ENCODE measurements around the gene ZNF689. TPM values are rescaled to one million over a fixed set of nuclear protein-coding genes. Genes with fewer than 3 reads are reported as not detected.

ZNF689 gene
- total and polyA plus RNA-seq, 7 donors = 3.6 to 10.3 (median 7.9) TPM

DNA sequence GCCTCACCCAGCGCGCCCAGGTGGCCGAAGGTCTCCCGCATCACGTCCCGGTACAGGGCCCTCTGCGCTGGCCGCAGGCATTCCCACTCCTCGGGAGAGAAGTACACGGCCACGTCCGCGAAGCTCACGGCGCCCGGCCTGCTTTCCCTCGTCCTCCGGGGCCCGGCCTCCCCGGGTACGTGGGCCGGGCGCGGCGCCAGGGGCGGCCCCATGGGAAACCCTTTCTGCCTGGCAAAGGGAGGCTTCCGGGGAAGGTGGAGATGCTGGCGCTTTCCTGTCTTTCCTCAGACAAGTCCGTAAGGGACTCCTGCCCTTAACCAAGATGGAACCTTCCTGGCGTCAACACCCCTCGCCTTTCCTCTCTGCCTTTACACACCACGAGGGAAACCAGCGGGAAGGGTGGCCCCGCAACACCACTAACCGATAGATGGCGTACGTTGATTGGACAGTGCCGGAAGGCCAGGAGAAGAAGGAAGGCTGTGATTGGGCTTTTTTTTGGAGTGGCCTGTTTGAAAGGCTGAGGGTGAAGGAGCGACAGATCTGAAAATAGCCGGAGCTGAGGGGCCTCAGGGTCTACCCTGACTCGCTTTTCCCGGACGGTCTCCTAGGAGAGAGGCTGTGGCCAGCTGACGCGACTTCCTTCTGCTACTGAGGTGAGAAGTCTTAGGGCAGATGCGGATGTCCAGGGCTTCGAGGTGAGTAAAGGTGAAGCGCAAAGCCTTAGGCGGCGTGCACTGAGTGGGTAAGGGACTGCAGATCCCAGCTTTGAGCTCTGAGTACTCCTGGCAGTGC is 24.6 kb downstream of the ZNF689 start, which contains the start of gene ZNF785:
TSS of gene ZNF785 (minus strand) at position 298 of the 792 bp plus-strand sequence. CDS start at position 212, 86 bp downstream.
- TF ChIP-seq, protein P1, sequence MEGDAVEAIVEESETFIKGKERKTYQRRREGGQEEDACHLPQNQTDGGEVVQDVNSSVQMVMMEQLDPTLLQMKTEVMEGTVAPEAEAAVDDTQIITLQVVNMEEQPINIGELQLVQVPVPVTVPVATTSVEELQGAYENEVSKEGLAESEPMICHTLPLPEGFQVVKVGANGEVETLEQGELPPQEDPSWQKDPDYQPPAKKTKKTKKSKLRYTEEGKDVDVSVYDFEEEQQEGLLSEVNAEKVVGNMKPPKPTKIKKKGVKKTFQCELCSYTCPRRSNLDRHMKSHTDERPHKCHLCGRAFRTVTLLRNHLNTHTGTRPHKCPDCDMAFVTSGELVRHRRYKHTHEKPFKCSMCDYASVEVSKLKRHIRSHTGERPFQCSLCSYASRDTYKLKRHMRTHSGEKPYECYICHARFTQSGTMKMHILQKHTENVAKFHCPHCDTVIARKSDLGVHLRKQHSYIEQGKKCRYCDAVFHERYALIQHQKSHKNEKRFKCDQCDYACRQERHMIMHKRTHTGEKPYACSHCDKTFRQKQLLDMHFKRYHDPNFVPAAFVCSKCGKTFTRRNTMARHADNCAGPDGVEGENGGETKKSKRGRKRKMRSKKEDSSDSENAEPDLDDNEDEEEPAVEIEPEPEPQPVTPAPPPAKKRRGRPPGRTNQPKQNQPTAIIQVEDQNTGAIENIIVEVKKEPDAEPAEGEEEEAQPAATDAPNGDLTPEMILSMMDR (IDR thresholded peaks at IDR 0.05) = no peak
- TF ChIP-seq POLR2AphosphoS5 (IDR thresholded peaks at IDR 0.05) = peak; percentile 53 to 80 (median 74)
- H3K36me3 ChIP-seq = peaks cover 7 to 33% (median 19%) of the 10 kb centered on the region in 4 donors
- peak within 1 kb of the TSS; percentile 59 to 88 (median 70) for H3K4me3 ChIP-seq
- H3K27ac ChIP-seq = peak within 1 kb of the TSS; percentile 91 to 94 (median 94)
- H3K4me1 ChIP-seq = peaks cover 0 to 29% (median 28%) of the 10 kb centered on the region in 4 donors
- WGBS, 2 donors = 1% methylated on average over 50 of the region's 50 CpGs
- no peaks in the 10 kb centered on the region for H3K27me3 ChIP-seq
- peak; percentile 99 for DNase-seq
- intact Hi-C loops (cut with DNase I) = loop anchor here (1.0 to 2.0 kb wide), 3 partner anchors 14 to 43 kb away; partner anchors contain the start of genes ZNF688 and ZNF764
- no peaks in the 10 kb centered on the region for H3K9me3 ChIP-seq

DNA sequence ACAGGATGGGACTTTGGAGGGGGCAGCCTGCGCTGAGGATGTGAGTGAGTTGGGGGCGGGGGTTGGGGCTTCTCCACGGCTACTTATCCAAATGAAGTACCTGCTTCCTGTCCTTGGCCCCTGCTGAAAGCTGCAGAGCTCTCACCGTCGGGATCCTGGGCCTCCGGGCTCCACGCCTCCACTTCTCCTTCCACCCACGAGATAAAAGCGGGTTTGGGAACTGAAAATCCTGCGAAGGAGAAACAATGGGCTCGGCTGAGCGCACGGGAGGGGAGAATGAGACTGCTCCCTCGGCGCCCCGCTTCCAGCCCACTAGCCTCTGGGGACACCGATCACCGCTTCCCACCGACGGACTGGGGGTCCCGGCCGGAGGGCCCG is 25.2 kb downstream of the ZNF689 start:
- H3K4me1 ChIP-seq = peaks cover 0 to 29% (median 28%) of the 10 kb centered on the region in 4 donors
- WGBS, 2 donors = 1 to 2% methylated on average over 23 of the region's 23 CpGs
- no peaks in the 10 kb centered on the region for H3K27me3 ChIP-seq
- intact Hi-C loops (cut with DNase I) = loop anchor here (1.0 to 2.0 kb wide), 3 partner anchors 14 to 44 kb away; partner anchors contain the start of genes ZNF688 and ZNF764
- peaks cover 7 to 33% (median 19%) of the 10 kb centered on the region in 4 donors for H3K36me3 ChIP-seq
- H3K4me3 ChIP-seq = peak overlapping the region; percentile 59 to 88 (median 70)
- peak overlapping the region; percentile 91 to 94 (median 94) for H3K27ac ChIP-seq
- TF ChIP-seq POLR2A (IDR thresholded peaks at IDR 0.05) = no peak
- TF ChIP-seq EP300 (IDR thresholded peaks at IDR 0.05) = no peak
- TF ChIP-seq, protein P1 (IDR thresholded peaks at IDR 0.05) = no peak
- TF ChIP-seq POLR2AphosphoS5 (IDR thresholded peaks at IDR 0.05) = no peak
- peak; percentile 66 for DNase-seq
- H3K9me3 ChIP-seq = no peaks in the 10 kb centered on the region

DNA sequence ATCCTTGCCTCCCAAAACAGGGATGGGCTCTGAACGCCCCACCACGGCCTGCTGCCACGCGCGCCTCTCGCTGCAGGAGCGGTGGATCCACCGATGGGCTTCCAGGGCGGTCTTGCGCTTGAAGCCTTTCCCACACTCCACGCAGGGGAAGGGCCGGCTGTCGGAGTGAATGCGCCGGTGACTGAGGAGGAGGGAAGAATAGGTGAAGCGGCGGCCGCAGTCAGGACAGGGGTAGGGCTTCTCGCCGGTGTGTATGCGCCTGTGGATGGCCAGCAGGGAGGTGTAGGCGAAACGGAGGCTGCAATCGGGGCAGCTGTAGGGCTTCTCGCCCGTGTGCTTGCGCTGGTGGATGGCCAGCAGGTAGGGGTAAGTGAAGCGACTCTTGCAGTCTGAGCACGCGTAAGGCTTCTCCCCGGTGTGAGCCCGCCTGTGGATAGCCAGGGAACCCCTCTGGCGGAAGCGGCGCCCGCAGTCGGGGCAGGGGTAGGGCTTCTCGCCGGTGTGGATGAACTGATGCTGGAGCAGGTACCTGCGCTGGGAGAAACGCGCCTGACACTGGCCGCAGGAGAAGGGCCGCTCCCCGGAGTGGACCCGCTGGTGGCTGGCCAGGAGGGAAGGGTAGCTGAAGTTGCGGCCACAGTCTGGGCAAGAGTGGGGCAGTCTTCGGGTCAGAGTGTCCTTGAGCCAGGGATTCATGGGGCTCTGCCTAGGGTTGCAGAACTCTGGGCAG is 27.4 kb downstream of the ZNF689 start:
- TF ChIP-seq, protein P1 (IDR thresholded peaks at IDR 0.05) = no peak
- TF ChIP-seq POLR2A (IDR thresholded peaks at IDR 0.05) (no peak), POLR2AphosphoS5 (IDR thresholded peaks at IDR 0.05) (no peak), EP300 (IDR thresholded peaks at IDR 0.05) (no peak)
- Histone ChIP-seq H3K27ac (no peak overlapping the region), H3K4me1 (peaks cover 0 to 29% (median 28%) of the 10 kb centered on the region in 4 donors), H3K9me3 (no peaks in the 10 kb centered on the region), H3K36me3 (peaks cover 7 to 54% (median 19%) of the 10 kb centered on the region in 4 donors), H3K4me3 (no peak overlapping the region), H3K27me3 (no peaks in the 10 kb centered on the region)
- no peak for DNase-seq
- WGBS, 2 donors = 97% methylated on average over 48 of the region's 48 CpGs
- intact Hi-C loops (cut with DNase I) = no loop called here

DNA sequence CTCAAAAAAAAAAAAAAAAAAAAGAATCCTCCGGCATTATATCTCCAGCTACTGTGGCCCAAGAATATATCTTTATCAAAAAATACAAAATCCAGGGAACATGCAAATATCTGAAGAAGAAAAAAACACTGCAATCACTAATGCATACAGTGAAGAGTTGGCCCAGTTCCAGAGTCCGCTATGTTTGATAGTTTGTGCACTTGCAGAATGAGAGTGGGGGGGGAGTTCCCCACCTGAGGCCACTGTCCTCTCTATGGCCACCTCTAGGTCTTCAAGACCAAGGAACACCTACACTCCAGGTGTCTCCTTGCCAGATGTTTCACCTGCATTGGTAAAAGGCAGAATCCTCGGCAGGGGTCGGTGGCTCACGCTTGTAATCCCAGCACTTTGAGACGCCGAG is 28.7 kb downstream of the ZNF689 start:
- no peak for DNase-seq
- no peak overlapping the region for H3K27ac ChIP-seq
- TF ChIP-seq EP300 (IDR thresholded peaks at IDR 0.05) (no peak), POLR2A (IDR thresholded peaks at IDR 0.05) (no peak), POLR2AphosphoS5 (IDR thresholded peaks at IDR 0.05) (no peak)
- TF ChIP-seq, protein P1 (IDR thresholded peaks at IDR 0.05) = no peak
- H3K9me3 ChIP-seq = no peaks in the 10 kb centered on the region
- no peaks in the 10 kb centered on the region for H3K27me3 ChIP-seq
- WGBS, 2 donors = 85 to 93% methylated on average over 7 of the region's 7 CpGs
- no peak overlapping the region for H3K4me3 ChIP-seq
- H3K4me1 ChIP-seq = peaks cover 0 to 29% (median 28%) of the 10 kb centered on the region in 4 donors
- intact Hi-C loops (cut with DNase I) = no loop called here
- peaks cover 7 to 57% (median 19%) of the 10 kb centered on the region in 4 donors for H3K36me3 ChIP-seq

Data from sigmoid colon (tissue), 7 donors.